UCSD-AML1 (cell line): ENCODE data around the gene IL2RA.
"Not testable (repeated sequence)": the region's sequence is repeated elsewhere in the genome, so short reads cannot be mapped to it uniquely, and the experiment has no call there.

ENCODE experiments used
- DNase-seq: peaks from one replicate; lab custom pipeline; 2025; ENCODE audit not compliant: unreplicated experiment; lab: John Stamatoyannopoulos, UW

The IL2RA gene

GRCh38 chr10:6062101-6062771, at the start of gene IL2RA:
IL2RA (minus strand) TSS chr10:6062367; CDS start chr10:6062151, 216 bp downstream.
- DNase-seq = no peak

DNA sequence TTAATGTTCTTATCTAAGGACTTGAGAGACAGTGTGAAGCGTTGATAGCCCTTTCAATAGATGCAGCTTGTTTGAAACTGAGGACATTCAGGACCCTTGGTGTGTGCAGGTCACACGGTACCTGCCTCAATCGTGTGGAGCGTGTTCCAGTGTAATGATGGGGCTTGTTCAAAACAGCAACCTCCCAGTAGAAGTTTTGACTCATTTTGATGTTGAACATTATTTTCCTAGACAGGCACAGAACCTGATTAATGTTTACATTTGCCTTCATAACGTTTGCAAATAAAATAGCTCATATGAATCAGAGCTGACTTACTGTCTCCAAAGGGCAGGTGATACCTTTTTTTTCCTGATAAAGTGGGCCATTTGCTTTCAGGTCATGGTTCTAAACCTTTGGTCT, 48.0 kb upstream of the IL2RA start:
- no peak for DNase-seq

DNA sequence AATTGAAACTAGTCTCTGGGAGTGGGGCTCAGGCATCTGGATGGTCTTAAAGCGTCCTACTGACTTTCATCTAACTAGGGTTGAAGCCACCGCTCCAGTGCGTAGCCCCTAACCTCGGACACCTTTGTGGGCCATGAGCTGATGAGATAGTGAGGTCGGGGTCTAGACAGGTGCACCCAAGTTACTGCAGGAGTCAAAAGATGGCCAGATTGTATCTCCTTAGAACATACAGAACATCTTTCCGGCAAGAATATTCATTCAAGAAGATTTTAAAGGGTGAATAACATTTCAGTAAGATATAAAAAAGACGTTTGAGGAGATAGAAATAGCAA, 47.2 kb upstream of the IL2RA start:
- DNase-seq = no peak

- DNase-seq = no peak
These were observed 46.7 kb upstream of the IL2RA start for GRCh38 chr10:6108631-6109443.

- DNase-seq = no peak
These were observed 45.9 kb upstream of the IL2RA start for GRCh38 chr10:6108072-6108471.

GRCh38 chr10:6107616-6108015, 45.4 kb upstream of the IL2RA start:
- DNase-seq = not testable (repeated sequence)

DNA sequence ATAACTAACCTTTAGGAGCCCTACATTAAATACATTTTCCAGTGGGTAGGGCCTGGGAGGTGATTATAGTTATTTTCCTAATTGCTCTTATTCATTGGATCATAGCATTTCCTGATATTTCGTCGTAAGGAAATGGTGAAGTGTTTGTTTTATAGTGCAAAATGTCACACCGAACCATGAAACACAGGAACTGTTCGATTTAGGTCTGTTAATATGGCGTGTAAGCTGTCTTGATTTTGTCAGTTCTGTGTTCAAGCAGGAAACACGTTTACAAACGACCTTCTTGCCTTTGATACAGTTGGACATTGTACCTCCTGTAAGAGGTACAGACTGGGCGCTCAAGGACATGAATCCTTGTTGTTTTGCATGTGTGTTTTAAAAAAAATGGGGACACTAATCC, 41.4 kb upstream of the IL2RA start:
- DNase-seq = no peak

- no peak for DNase-seq
These were observed 40.0 kb upstream of the IL2RA start for GRCh38 chr10:6102128-6102527.

GRCh38 chr10:6101181-6101580, 39.0 kb upstream of the IL2RA start:
- DNase-seq = no peak

DNA sequence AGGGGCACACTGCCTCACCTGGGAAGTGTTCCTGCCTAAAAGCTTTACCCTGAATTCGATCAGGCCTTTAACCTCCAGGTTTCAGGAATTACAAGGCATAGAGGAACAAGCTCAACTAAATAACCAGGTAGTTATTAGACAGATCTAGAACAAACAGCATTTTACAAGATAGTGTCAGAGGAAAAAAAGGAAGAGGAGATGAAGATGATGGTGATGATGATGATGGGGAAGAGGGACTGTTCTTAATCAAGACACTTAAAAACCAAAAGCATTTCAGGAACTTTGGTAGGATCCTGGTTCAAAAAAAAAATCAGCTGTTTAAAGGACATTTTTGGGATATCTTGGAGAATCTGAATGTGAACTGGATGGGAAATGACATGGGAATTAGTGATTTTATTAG, 38.2 kb upstream of the IL2RA start:
- DNase-seq = no peak

GRCh38 chr10:6098156-6098555, 36.0 kb upstream of the IL2RA start:
- DNase-seq = no peak

DNA sequence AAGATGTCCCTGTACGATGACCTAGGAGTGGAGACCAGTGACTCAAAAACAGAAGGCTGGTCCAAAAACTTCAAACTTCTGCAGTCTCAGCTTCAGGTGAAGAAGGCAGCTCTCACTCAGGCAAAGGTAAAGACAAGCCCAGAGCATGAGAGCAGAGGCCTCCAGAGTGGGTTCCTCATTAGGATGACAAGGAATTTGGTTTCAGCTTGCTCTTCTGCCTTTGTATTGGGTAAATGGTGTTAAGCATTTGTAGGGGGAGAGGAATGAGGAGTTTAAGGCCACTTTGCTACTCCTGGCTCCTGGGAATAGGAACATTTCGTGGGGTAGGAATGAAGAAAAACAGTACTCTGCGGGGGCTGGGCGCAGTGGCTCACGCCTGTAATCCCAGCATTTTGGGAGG, 34.9 kb upstream of the IL2RA start:
- DNase-seq = no peak

GRCh38 chr10:6095810-6096570, 33.8 kb upstream of the IL2RA start:
- no peak for DNase-seq

DNA sequence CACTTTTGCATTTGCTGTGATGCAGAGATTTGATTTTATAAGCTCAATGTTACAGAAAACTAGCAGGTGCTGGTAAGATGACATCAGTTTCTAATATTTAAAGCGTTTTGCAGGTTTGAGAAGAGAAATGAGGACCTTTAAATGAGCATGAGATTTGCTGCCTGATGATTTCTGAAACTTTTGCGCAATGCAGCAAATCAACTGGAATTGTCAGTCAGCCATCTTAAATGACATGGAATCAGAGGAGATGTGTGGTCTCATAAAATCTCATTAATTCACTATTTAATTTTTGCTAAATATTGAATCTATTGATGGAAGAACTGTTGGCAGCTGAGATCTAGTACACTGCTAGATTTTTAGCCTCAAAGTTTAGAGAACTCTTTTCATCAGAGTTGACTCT, 30.6 kb upstream of the IL2RA start:
- DNase-seq = no peak

DNA sequence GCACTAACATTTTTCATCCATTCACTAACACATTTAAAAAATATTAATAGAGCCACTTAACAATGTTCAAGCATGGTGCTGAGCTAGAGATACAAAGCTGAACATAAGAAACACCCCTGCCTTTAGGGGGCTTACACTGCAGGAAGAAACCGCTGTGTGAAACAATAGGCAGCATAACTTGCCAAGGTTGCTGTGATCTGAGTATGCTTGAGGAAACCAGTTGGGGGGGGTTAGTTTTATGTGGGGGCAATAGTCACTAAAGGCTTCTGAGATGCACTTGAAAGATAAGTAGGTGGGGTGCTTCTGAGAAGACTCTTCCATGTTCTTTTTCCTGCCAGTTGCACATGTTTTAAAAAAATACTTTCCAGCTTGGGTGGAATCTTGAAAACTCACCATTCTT, 29.5 kb upstream of the IL2RA start:
- no peak for DNase-seq

DNA sequence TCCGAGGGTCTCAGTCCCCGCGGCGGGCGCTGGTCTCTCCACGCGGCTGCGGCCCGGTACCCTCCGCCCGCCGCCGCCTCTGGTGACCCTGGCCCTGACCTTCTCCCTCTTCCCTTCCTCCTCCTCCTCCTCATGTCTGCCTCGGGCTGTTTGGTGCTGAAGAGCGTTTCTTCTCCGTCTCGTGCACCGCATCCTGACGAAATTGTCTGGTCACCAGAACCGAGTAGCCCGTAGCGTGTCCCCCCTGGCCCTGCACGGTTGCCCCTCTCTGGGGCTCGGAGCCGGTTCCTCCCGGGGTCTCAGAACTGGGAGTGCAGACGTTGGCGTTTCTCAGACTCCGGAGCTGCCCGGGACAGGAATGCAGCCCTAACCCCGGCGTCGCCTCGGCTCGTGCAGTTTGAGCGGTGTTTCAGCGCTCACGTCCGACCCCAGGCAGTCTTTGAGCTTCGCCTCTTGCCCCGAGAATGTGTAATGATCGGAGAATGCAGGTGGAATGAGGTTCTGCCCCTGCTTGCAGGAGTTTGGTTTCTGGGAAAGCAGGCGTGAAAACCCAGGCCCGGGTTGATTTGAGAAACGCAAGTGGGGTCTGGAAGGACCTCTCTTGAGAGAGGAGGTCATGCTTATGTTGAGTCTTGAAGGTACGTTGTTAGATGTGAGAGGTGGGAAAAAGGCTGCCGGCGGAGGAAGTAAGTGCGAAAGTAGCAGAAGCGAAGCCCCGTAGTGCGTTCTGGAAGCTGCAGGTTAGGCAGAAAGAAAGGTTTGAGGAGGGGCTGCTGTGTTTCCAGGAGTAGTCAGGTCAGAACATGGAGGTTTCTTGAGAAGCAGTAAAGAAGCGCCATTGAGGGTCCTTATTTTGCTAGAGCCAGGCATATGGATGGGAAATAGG, 27.4 kb upstream of the IL2RA start:
- DNase-seq = no peak

DNA sequence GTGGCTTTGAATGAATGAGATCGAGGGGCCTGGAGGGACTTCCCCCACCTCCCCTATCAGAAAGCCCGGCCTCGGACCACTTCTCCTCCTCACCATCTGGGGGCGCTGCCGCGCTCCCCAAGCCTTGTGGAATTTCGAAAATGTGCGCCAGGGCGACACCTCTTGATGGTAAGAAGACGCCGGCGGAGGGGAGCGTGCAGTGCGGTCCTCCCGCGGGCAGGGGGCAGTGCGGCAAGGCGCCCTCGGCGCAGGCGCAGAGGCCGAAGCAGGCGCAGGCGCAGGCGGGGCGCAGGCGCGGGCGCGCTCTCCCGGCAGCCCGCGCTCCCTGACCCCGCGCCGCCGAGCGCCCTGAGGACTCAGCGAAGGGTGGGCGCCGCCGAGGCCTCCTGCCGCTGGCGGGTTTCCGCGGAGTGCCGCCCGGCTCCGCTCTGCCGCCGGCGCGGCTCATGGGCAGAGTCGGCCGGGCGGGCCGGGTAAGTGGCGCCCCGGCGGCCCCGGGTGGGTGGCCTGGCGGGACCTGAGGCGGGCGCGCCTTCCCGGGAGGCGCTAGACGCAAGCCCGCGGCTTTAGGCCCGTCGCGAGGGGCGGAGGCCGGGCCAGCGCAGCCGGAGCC, 26.7 kb upstream of the IL2RA start, which contains the start of gene RBM17:
TSS of gene RBM17 (plus strand) at position 314 of the 613 bp plus-strand sequence. CDS start 8,032 bp downstream, outside the sequence.
- peak; percentile 97 for DNase-seq

DNA sequence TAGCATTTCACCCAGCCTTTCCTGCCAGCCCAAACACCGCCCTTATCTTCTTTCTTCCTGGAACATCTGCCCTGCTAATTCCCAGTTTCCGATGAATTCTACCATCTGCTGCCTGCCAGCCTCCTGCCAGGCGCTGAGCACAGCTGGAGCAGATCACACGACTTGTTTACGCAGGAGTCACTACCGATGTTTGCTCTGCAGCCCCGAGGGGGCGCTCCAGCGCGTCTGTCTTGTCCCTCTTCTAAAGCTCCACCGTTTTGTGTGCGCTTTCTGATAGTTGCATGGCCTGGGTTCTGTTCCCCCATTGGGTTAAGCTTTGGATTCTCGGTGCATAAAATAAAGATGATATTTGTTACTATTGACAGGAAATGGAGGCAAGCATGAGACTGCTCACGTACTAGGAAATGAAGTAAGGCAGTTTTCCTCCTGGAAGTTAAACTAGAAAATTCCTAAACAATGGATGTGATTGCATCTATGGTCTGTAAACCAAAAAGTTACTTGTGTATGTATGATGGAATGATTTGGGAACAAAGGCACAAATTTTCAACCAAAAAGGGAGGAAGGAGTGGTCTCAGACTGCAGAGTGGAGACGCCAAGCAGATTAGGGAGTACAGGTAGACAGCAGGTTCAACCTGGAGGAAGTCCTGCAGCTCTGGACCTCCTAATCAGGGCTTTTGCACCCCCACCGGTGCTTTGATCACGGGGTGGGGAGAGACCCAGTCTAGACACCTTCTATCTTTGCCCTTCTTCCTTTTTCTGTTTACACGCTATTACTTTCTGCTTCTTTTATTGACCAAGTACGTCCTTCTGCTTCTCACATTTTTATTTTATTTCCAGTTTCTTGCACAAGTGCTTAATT, 24.4 kb upstream of the IL2RA start:
- DNase-seq = peak; percentile 89
